ENCODE results near the gene ASIP. TPM values are rescaled to one million over a fixed set of nuclear protein-coding genes. Genes with fewer than 3 reads are reported as not detected.

ASIP gene
- polyA plus RNA-seq, 3 donors, result 0.40 TPM; not detected in 2

GRCh38 chr20:34302312-34302722 lies 61.1 kb downstream of the ASIP start:
- H2AFZ ChIP-seq (ENCODE audit: insufficient read depth, low read depth, low read length, poor library complexity, severe bottlenecking), result peak overlapping the region; percentile 93
- H3K36me3 ChIP-seq (replicated peaks in 1 of 2; ENCODE audit: control insufficient read depth in 1 of 2, insufficient read depth in 2 of 2, low read length in 2 of 2), result no peaks in the 10 kb centered on the region
- TF ChIP-seq, protein P1, sequence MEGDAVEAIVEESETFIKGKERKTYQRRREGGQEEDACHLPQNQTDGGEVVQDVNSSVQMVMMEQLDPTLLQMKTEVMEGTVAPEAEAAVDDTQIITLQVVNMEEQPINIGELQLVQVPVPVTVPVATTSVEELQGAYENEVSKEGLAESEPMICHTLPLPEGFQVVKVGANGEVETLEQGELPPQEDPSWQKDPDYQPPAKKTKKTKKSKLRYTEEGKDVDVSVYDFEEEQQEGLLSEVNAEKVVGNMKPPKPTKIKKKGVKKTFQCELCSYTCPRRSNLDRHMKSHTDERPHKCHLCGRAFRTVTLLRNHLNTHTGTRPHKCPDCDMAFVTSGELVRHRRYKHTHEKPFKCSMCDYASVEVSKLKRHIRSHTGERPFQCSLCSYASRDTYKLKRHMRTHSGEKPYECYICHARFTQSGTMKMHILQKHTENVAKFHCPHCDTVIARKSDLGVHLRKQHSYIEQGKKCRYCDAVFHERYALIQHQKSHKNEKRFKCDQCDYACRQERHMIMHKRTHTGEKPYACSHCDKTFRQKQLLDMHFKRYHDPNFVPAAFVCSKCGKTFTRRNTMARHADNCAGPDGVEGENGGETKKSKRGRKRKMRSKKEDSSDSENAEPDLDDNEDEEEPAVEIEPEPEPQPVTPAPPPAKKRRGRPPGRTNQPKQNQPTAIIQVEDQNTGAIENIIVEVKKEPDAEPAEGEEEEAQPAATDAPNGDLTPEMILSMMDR (IDR thresholded peaks at IDR 0.05), result peak; percentile 13
- H3K4me1 ChIP-seq (ENCODE audit: control insufficient read depth in 1 of 2, insufficient read depth in 2 of 2, low read length in 2 of 2), result peaks cover 48 to 51% of the 10 kb centered on the region in 2 donors
- H4K20me1 ChIP-seq (ENCODE audit: insufficient read depth, low read length), result peaks cover 4% of the 10 kb centered on the region
- H3K9me3 ChIP-seq (replicated peaks in 1 of 2; ENCODE audit: control insufficient read depth in 1 of 2, insufficient read depth in 1 of 2, low read length in 2 of 2), result no peaks in the 10 kb centered on the region
- peak overlapping the region; percentile 17 to 92 for H3K27ac ChIP-seq (ENCODE audit: low read depth in 1 of 2, low read length in 2 of 2)
- DNase-seq, result no peak
- Mint-ChIP-seq H3K4me3 (peak overlapping the region; percentile 82 to 91), H3K9me3 (peaks cover 0 to 4% (median 0%) of the 10 kb centered on the region in 7 donors), H3K4me1 (peaks cover 32% of the 10 kb centered on the region), H3K27ac (peak overlapping the region; percentile 60 to 92 (median 87)), H3K27me3 (ENCODE audit: low read depth in 3 of 3) (peaks cover 0 to 2% (median 0%) of the 10 kb centered on the region in 3 donors), H3K36me3 (no peaks in the 10 kb centered on the region)
- H3K27me3 ChIP-seq (ENCODE audit: control insufficient read depth in 2 of 2, insufficient read depth in 2 of 2, low read length in 2 of 2), result no peaks in the 10 kb centered on the region
- H3K4me2 ChIP-seq (replicated peaks; ENCODE audit: extremely low read depth, low read length, poor library complexity, severe bottlenecking), result peak overlapping the region; percentile 94
- H3K79me2 ChIP-seq (ENCODE audit: insufficient read depth, low read length), result peaks cover 40% of the 10 kb centered on the region
- H3K9ac ChIP-seq (ENCODE audit: insufficient read depth, low read length, poor library complexity, severe bottlenecking), result peak overlapping the region; percentile 93
- WGBS (ENCODE audit: insufficient coverage), result 61% methylated on average over 5 of the region's 9 CpGs
- intact Hi-C loops (cut with micrococcal nuclease), result loop anchor here (2.0 to 5.0 kb wide), 5 partner anchors 60 to 310 kb away; partner anchors contain the start of genes ITCH (in 2 of the 2), EIF2S2 (in 1 of the 2) and RALY (in 1 of the 2)
- H3K4me3 ChIP-seq (replicated peaks in 1 of 3; ENCODE audit: low read depth in 2 of 3, low read length in 3 of 3), result peak overlapping the region; percentile 67 to 89 (median 72)

GRCh38 chr20:34302723-34303533 lies 61.7 kb downstream of the ASIP start, which contains the start of gene AHCY:
AHCY (minus strand) TSS chr20:34303355; CDS start chr20:34303270, 85 bp downstream.
- peaks cover 32% of the 10 kb centered on the region for H3K4me1 Mint-ChIP-seq
- H3K27ac Mint-ChIP-seq, result peak within 1 kb of the TSS; percentile 90 to 95 (median 92)
- H3K4me3 Mint-ChIP-seq, result peak within 1 kb of the TSS; percentile 82 to 91
- intact Hi-C loops (cut with micrococcal nuclease), result loop anchor here (2.0 to 5.0 kb wide), 5 partner anchors 59 to 311 kb away; partner anchors contain the start of genes ITCH (in 2 of the 2), EIF2S2 (in 1 of the 2) and RALY (in 1 of the 2)
- H3K9ac ChIP-seq (ENCODE audit: insufficient read depth, low read length, poor library complexity, severe bottlenecking), result peak within 1 kb of the TSS; percentile 93
- H3K4me2 ChIP-seq (replicated peaks; ENCODE audit: extremely low read depth, low read length, poor library complexity, severe bottlenecking), result peak within 1 kb of the TSS; percentile 94
- DNase-seq, result peak; percentile 92 to 94 (median 93)
- H3K36me3 ChIP-seq (replicated peaks in 1 of 2; ENCODE audit: control insufficient read depth in 1 of 2, insufficient read depth in 2 of 2, low read length in 2 of 2), result no peaks in the 10 kb centered on the region
- H3K4me3 ChIP-seq (replicated peaks in 1 of 3; ENCODE audit: low read depth in 2 of 3, low read length in 3 of 3), result peak within 1 kb of the TSS; percentile 67 to 89 (median 72)
- peaks cover 4% of the 10 kb centered on the region for H4K20me1 ChIP-seq (ENCODE audit: insufficient read depth, low read length)
- peaks cover 0 to 2% (median 0%) of the 10 kb centered on the region in 3 donors for H3K27me3 Mint-ChIP-seq (ENCODE audit: low read depth in 3 of 3)
- WGBS (ENCODE audit: insufficient coverage), result under 1% methylated on average over 65 of the region's 79 CpGs
- H2AFZ ChIP-seq (ENCODE audit: insufficient read depth, low read depth, low read length, poor library complexity, severe bottlenecking), result peak within 1 kb of the TSS; percentile 93
- H3K36me3 Mint-ChIP-seq, result no peaks in the 10 kb centered on the region
- peaks cover 36% of the 10 kb centered on the region for H3K79me2 ChIP-seq (ENCODE audit: insufficient read depth, low read length)
- peaks cover 48 to 51% of the 10 kb centered on the region in 2 donors for H3K4me1 ChIP-seq (ENCODE audit: control insufficient read depth in 1 of 2, insufficient read depth in 2 of 2, low read length in 2 of 2)
- H3K27me3 ChIP-seq (ENCODE audit: control insufficient read depth in 2 of 2, insufficient read depth in 2 of 2, low read length in 2 of 2), result no peaks in the 10 kb centered on the region
- TF ChIP-seq, protein P1 (IDR thresholded peaks at IDR 0.05), result peak; percentile 6
- H3K27ac ChIP-seq (ENCODE audit: low read depth in 1 of 2, low read length in 2 of 2), result peak within 1 kb of the TSS; percentile 45 to 92
- H3K9me3 ChIP-seq (replicated peaks in 1 of 2; ENCODE audit: control insufficient read depth in 1 of 2, insufficient read depth in 1 of 2, low read length in 2 of 2), result no peaks in the 10 kb centered on the region
- H3K9me3 Mint-ChIP-seq, result peaks cover 0 to 4% (median 0%) of the 10 kb centered on the region in 7 donors

Measured in CD14-positive monocyte (primary cell).